Adrenal gland (tissue), 5 donors: ENCODE measurements around the gene MPL.

ENCODE experiments used
- POLR2A ChIP-seq, 2 donors: fragments of 450-650 bp; IDR thresholded peaks; one replicate each; pipeline ENCODE4 v1.6.1; 2017; ENCODE audit warnings: antibody characterized with exemption in 2 of 2, mild to moderate bottlenecking in 2 of 2, moderate library complexity in 1 of 2
- TF ChIP-seq, protein P1 (sequence below), 6 experiments: fragments of 450-650 bp in 4 of 6; fragments of 200-600 bp in 2 of 6; sonication (generic) in 1 of 6; IDR thresholded peaks; 1 replicate in 5 of 6; 2 replicates in 1 of 6; pipeline versions ENCODE4 v1.5.1 to v1.8.0; 2016 to 2021; ENCODE audit warnings: antibody characterized with exemption in 6 of 6, mild to moderate bottlenecking in 2 of 6, moderate library complexity in 1 of 6
- donor health status: DM: no; HTN: no; CAD: no.

DNA sequence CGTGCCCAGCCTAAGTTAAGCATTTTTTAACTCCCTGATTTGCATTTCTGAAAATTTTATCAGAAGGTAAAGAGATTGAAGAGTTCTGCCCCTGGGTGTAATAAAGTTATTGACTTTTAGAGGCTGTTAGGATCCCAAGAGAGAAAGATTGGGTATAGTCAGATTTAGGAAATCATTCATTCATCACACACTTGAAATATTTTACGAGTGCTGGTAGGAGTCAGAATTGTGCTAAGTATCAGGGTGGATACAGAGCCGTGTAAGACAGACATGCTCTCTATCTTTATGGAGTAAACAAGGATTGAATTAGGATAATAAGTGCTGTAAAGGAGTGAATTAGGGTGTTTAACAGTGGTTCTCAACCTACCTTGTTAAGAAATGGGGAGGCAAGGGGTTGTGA lies 55.1 kb downstream of the MPL start:
- TF ChIP-seq, protein P1, sequence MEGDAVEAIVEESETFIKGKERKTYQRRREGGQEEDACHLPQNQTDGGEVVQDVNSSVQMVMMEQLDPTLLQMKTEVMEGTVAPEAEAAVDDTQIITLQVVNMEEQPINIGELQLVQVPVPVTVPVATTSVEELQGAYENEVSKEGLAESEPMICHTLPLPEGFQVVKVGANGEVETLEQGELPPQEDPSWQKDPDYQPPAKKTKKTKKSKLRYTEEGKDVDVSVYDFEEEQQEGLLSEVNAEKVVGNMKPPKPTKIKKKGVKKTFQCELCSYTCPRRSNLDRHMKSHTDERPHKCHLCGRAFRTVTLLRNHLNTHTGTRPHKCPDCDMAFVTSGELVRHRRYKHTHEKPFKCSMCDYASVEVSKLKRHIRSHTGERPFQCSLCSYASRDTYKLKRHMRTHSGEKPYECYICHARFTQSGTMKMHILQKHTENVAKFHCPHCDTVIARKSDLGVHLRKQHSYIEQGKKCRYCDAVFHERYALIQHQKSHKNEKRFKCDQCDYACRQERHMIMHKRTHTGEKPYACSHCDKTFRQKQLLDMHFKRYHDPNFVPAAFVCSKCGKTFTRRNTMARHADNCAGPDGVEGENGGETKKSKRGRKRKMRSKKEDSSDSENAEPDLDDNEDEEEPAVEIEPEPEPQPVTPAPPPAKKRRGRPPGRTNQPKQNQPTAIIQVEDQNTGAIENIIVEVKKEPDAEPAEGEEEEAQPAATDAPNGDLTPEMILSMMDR (IDR thresholded peaks at IDR 0.05) = no peak
- TF ChIP-seq POLR2A (IDR thresholded peaks at IDR 0.05) = no peak
